ENCODE measurements around the gene HK3. TPM values are rescaled to one million over a fixed set of nuclear protein-coding genes. Genes with fewer than 3 reads are reported as not detected.

The HK3 gene
- 1 to 10 TPM; 2.5 to 5.0 (median 4.3) TPM for total RNA-seq

GRCh38 chr5:176899296-176899891 lies at the start of gene HK3:
Gene HK3 (minus strand): TSS chr5:176899346. CDS start chr5:176896159, 3,187 bp downstream.
- Histone ChIP-seq H3K9me3 (no peaks in the 10 kb centered on the region), H3K4me3 (peak within 1 kb of the TSS in 1 of 3 donors; percentile 9), H3K4me1 (no peaks in the 10 kb centered on the region), H3K27ac (no peak within 1 kb of the TSS), H3K27me3 (no peaks in the 10 kb centered on the region), H3K36me3 (no peaks in the 10 kb centered on the region)
- intact Hi-C loops (cut with DNase I; ENCODE audit: low total_unique reads): no loop called here
- peak in 1 of 2 donors; percentile 9 for DNase-seq (ENCODE audit: low spot score in 2 of 2)
- TF ChIP-seq POLR2A (IDR thresholded peaks at IDR 0.05) (no peak), CTCF (IDR thresholded peaks at IDR 0.05) (no peak), POLR2AphosphoS5 (IDR thresholded peaks at IDR 0.05) (no peak)

GRCh38 chr5:176948458-176948857 lies 49.3 kb upstream of the HK3 start:
- Histone ChIP-seq H3K27me3 (no peaks in the 10 kb centered on the region), H3K9me3 (no peaks in the 10 kb centered on the region), H3K27ac (no peak overlapping the region), H3K4me3 (no peak overlapping the region), H3K4me1 (no peaks in the 10 kb centered on the region), H3K36me3 (no peaks in the 10 kb centered on the region)
- TF ChIP-seq CTCF (IDR thresholded peaks at IDR 0.05): no peak
- no peak for TF ChIP-seq POLR2AphosphoS5 (IDR thresholded peaks at IDR 0.05)
- TF ChIP-seq POLR2A (IDR thresholded peaks at IDR 0.05): no peak
- no peak for DNase-seq (ENCODE audit: low spot score in 2 of 2)
- intact Hi-C loops (cut with DNase I; ENCODE audit: low total_unique reads): no loop called here

- Histone ChIP-seq H3K27ac (no peak overlapping the region), H3K4me3 (no peak overlapping the region), H3K27me3 (no peaks in the 10 kb centered on the region), H3K36me3 (no peaks in the 10 kb centered on the region), H3K4me1 (no peaks in the 10 kb centered on the region), H3K9me3 (no peaks in the 10 kb centered on the region)
- TF ChIP-seq CTCF (IDR thresholded peaks at IDR 0.05) (no peak), POLR2A (IDR thresholded peaks at IDR 0.05) (no peak), POLR2AphosphoS5 (IDR thresholded peaks at IDR 0.05) (no peak)
- no peak for DNase-seq (ENCODE audit: low spot score in 2 of 2)
- intact Hi-C loops (cut with DNase I; ENCODE audit: low total_unique reads): no loop called here
These were observed 48.7 kb upstream of the HK3 start for GRCh38 chr5:176947847-176948246.

- no peak overlapping the region for H3K27ac ChIP-seq
- peaks cover 4% of the 10 kb centered on the region for H3K36me3 ChIP-seq
- no peak overlapping the region for H3K4me3 ChIP-seq
- no peaks in the 10 kb centered on the region for H3K9me3 ChIP-seq
- no peak for DNase-seq (ENCODE audit: low spot score in 2 of 2)
- H3K27me3 ChIP-seq: no peaks in the 10 kb centered on the region
- intact Hi-C loops (cut with DNase I; ENCODE audit: low total_unique reads): no loop called here
- H3K4me1 ChIP-seq: no peaks in the 10 kb centered on the region
- TF ChIP-seq POLR2A (IDR thresholded peaks at IDR 0.05) (no peak), CTCF (IDR thresholded peaks at IDR 0.05) (no peak), POLR2AphosphoS5 (IDR thresholded peaks at IDR 0.05) (no peak)
These were observed 45.1 kb upstream of the HK3 start for GRCh38 chr5:176944268-176944667.

- peaks cover 4% of the 10 kb centered on the region for H3K36me3 ChIP-seq
- intact Hi-C loops (cut with DNase I; ENCODE audit: low total_unique reads): no loop called here
These were observed 44.7 kb upstream of the HK3 start for GRCh38 chr5:176943816-176944215.

More at GRCh38 chr5:176943816-176944215, 44.7 kb upstream of the HK3 start:
- no peak overlapping the region for H3K27ac ChIP-seq
- H3K9me3 ChIP-seq: no peaks in the 10 kb centered on the region
- no peaks in the 10 kb centered on the region for H3K27me3 ChIP-seq
- no peak for TF ChIP-seq POLR2AphosphoS5 (IDR thresholded peaks at IDR 0.05)
- TF ChIP-seq CTCF (IDR thresholded peaks at IDR 0.05): no peak
- no peak for TF ChIP-seq POLR2A (IDR thresholded peaks at IDR 0.05)
- H3K4me1 ChIP-seq: no peaks in the 10 kb centered on the region
- DNase-seq (ENCODE audit: low spot score in 2 of 2): no peak
- no peak overlapping the region for H3K4me3 ChIP-seq
